Activated CD4-positive, alpha-beta memory T cell treated with anti-CD3 and anti-CD28 coated beads for 36 hours (primary cell): ENCODE results near the gene TNIK. TPM values are rescaled to one million over a fixed set of nuclear protein-coding genes. Genes with fewer than 3 reads are reported as not detected.
"Not testable (repeated sequence)": the region's sequence is repeated elsewhere in the genome, so short reads cannot be mapped to it uniquely, and the experiment has no call there.

ENCODE experiments used
- CTCF ChIA-PET: fragments of 350-600 bp; sonication (Branson Sonifier 250); formaldehyde crosslinking; loops from one replicate; lab custom pipeline; 2021; ENCODE audit warnings: antibody characterized with exemption, inconsistent platforms; lab: Charles Lee
- POLR2A ChIA-PET: fragments of 350-600 bp; sonication (Branson Sonifier 250); formaldehyde crosslinking; loops from one replicate; lab custom pipeline; 2021; ENCODE audit warnings: antibody characterized with exemption; lab: Charles Lee
- DNase-seq: peaks from one replicate; pipeline ENCODE4 v3.0.0-alpha.2; 2020
- H3K27ac Mint-ChIP-seq: one replicate; pipeline ENCODE4 v1.8.0; 2021; ENCODE audit warnings: mixed read lengths
- H3K27me3 Mint-ChIP-seq: one replicate; pipeline ENCODE4 v1.8.0; 2021; ENCODE audit warnings: mixed read lengths
- H3K36me3 Mint-ChIP-seq: one replicate; pipeline ENCODE4 v1.8.0; 2021; ENCODE audit warnings: mixed read lengths
- H3K4me1 Mint-ChIP-seq: one replicate; pipeline ENCODE4 v1.8.0; 2021; ENCODE audit warnings: low read depth, mixed read lengths
- H3K4me3 Mint-ChIP-seq: one replicate; pipeline ENCODE4 v1.8.0; 2021; ENCODE audit warnings: mild to moderate bottlenecking, mixed read lengths
- H3K9me3 Mint-ChIP-seq: one replicate; pipeline ENCODE4 v1.8.0; 2021; ENCODE audit warnings: mixed read lengths
- intact Hi-C: fragments of 100-400 bp; cut with micrococcal nuclease; formaldehyde crosslinking; loops from one replicate; pipeline ENCODE4 v1.15.1; 2023
- total RNA-seq, 2 experiments: library from RNA; stranded (reverse); gene quantifications; one replicate each; pipeline ENCODE4 v1.2.3, GENCODE V29; 2021

The TNIK gene
- total RNA-seq, 2 experiments from 2014 or later: 22.4 to 27.1 TPM

DNA sequence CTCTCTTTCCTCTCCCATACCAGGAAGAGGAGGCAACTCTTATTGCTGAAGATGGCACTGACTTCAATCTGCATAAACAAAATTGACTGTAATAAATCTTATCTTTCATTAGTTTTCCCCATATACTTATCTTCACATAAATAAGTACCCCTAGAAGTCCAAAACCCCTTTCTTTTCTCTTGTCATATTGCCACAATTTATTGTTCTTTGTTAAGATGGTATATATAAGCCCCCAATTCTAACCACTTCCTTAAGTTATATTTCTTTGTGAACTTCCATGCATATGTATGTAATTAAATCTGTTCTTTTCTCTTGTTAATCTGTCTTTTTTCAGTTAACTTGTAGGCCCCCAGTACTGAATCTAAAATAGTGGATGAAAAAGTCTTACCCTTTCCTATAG, 68.8 kb downstream of the TNIK start:
- no peak for DNase-seq
- peaks cover 33% of the 10 kb centered on the region for H3K4me1 Mint-ChIP-seq
- peaks cover 18% of the 10 kb centered on the region for H3K9me3 Mint-ChIP-seq
- H3K4me3 Mint-ChIP-seq: no peak overlapping the region
- no peak overlapping the region for H3K27ac Mint-ChIP-seq
- H3K27me3 Mint-ChIP-seq: no peaks in the 10 kb centered on the region
- intact Hi-C loops: no loop called here
- H3K36me3 Mint-ChIP-seq: peaks cover 19% of the 10 kb centered on the region
- ChIA-PET CTCF (no interaction called here), POLR2A (no interaction called here)

DNA sequence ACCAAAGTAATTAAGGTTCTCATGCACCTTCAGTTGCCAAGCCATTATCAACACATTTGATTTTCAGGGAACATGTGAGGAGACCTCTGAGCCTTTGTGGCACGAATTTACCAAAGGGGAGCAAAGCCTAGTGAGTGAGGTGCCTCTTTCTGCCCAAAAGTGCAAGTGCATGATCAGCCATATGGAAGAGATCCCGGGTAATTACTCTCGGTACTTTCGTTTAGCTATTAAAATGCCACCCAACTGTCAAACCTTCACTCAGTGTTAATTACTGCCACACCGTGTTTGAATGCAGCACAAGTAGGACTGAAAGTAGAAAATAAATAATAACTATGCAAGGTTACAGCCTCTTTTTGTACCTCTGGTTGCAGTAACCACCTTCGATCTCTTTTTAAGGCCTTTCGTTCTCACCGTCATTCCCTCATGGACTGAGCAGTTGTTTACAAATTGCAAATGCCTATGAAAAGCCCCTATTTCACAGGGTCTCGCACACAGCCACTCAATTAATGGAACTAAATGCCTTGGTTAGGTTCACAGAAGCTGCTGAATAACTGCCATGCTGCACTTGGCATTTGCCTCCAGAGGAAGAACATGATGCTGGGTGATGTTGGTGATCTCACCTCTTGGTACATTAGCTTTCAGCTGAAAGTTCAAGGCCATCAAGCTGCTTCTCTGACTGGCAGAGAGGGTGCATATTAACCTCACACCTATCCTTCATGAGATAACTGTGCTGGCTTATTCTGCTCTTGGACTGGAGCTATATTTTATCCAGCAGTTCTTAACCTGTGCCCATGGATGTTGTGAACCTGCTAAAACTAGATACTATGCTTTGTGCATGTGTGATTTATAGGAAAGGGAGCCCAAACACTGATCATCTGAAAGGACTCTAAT, 69.9 kb downstream of the TNIK start:
- H3K27ac Mint-ChIP-seq: no peak overlapping the region
- H3K9me3 Mint-ChIP-seq: peaks cover 18% of the 10 kb centered on the region
- no peak for DNase-seq
- peaks cover 32% of the 10 kb centered on the region for H3K4me1 Mint-ChIP-seq
- H3K27me3 Mint-ChIP-seq: no peaks in the 10 kb centered on the region
- ChIA-PET POLR2A (no interaction called here), CTCF (no interaction called here)
- peaks cover 19% of the 10 kb centered on the region for H3K36me3 Mint-ChIP-seq
- intact Hi-C loops: no loop called here
- no peak overlapping the region for H3K4me3 Mint-ChIP-seq

DNA sequence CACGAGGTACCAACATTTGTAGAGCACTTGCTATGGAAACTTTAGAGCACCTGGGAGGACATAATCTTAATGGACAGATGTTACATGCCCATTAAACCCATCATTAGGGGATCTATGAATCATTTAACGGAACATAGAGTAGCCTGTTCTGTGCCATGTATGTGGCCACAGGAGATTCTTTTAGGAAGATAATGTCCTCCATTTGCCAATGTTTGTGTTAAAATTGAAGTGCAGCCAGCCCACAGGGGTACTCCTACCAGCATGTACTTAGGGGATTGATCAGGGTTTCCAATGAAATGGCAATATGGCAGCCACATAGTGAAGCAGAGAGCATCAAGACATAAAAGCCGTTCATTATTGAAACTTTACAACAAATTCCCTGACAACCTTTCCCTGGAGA, 70.7 kb downstream of the TNIK start:
- intact Hi-C loops: no loop called here
- POLR2A ChIA-PET: no interaction called here
- Mint-ChIP-seq H3K4me1 (peaks cover 38% of the 10 kb centered on the region), H3K9me3 (peaks cover 18% of the 10 kb centered on the region), H3K27ac (no peak overlapping the region), H3K27me3 (no peaks in the 10 kb centered on the region), H3K4me3 (no peak overlapping the region), H3K36me3 (peaks cover 19% of the 10 kb centered on the region)
- CTCF ChIA-PET: no interaction called here
- DNase-seq: no peak

DNA sequence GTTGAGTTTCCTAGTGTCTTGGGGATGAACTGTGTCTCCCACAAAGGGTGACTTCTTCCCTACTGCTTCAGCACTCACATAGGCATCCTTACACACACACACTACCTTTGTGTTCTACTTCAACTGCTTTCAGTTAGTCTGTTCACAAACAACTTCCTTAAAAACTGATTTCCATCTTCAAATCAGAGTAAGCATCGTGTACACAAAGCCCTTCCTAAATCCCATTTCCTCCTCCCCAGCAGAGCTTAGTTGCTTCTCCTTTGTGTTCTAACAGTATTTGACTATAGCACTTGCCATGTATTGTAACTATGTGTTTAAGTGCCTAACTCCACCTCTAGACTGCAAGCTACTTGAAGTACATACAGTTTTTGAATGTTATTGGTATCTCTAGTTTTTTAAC, 71.7 kb downstream of the TNIK start:
- Mint-ChIP-seq H3K36me3 (peaks cover 16% of the 10 kb centered on the region), H3K27ac (no peak overlapping the region), H3K4me1 (peaks cover 47% of the 10 kb centered on the region), H3K27me3 (no peaks in the 10 kb centered on the region), H3K9me3 (peaks cover 18% of the 10 kb centered on the region), H3K4me3 (no peak overlapping the region)
- no peak for DNase-seq
- ChIA-PET CTCF (no interaction called here), POLR2A (no interaction called here)
- intact Hi-C loops: no loop called here

DNA sequence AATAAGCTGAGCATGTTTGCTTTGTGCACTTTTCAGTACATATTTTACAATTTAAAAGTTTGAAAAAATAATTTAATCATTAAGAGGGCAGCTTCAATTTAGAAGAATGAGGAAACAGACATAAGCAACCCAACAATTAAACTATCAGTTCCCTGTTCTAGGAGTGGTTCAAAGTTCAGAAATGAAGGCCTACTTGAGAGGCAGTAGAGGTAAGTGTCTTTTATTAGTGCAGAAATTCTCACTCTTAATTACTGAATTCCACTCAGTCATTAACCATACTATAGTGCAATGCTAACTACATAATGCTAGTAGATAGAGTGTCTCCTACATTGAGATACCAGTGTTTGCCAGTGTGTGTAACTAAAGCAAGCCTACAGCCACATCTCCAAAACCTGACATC, 73.1 kb downstream of the TNIK start:
- H3K4me1 Mint-ChIP-seq: peaks cover 54% of the 10 kb centered on the region

DNA sequence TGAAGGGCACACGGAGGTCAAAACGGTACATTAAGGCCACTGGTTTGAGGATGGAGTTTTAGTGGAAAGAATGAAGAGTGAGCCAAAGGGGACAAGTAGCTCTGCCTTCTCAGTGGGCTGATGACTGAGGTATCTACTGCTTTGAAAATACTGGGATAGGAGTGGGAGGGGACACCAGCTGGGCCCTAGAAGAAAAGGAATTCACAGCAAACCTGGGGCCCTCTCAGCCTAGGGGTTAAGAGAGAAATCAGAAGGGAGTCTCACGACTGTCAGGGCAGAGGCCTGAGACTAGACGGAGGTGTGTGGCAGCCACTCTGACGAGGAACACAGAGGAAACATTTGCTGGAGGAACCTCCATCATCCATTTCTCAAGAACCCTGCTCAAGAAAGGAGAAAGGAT, 75.1 kb downstream of the TNIK start:
- Mint-ChIP-seq H3K4me3 (no peak overlapping the region), H3K4me1 (peaks cover 62% of the 10 kb centered on the region), H3K27me3 (no peaks in the 10 kb centered on the region), H3K36me3 (no peaks in the 10 kb centered on the region), H3K27ac (no peak overlapping the region), H3K9me3 (no peaks in the 10 kb centered on the region)
- intact Hi-C loops: no loop called here
- DNase-seq: no peak
- CTCF ChIA-PET: no interaction called here
- POLR2A ChIA-PET: no interaction called here

More for the DNA sequence above, 73.1 kb downstream of the TNIK start:
- Mint-ChIP-seq H3K27ac (no peak overlapping the region), H3K36me3 (peaks cover 12% of the 10 kb centered on the region), H3K27me3 (no peaks in the 10 kb centered on the region), H3K4me3 (no peak overlapping the region), H3K9me3 (peaks cover 14% of the 10 kb centered on the region)
- ChIA-PET POLR2A (no interaction called here), CTCF (interaction anchor here (0.9 to 1.2 kb wide), 2 partner anchors 24 to 33 kb away, joined by 3 read pairs; no protein-coding TSS in a partner anchor)
- intact Hi-C loops: no loop called here
- DNase-seq: no peak

DNA sequence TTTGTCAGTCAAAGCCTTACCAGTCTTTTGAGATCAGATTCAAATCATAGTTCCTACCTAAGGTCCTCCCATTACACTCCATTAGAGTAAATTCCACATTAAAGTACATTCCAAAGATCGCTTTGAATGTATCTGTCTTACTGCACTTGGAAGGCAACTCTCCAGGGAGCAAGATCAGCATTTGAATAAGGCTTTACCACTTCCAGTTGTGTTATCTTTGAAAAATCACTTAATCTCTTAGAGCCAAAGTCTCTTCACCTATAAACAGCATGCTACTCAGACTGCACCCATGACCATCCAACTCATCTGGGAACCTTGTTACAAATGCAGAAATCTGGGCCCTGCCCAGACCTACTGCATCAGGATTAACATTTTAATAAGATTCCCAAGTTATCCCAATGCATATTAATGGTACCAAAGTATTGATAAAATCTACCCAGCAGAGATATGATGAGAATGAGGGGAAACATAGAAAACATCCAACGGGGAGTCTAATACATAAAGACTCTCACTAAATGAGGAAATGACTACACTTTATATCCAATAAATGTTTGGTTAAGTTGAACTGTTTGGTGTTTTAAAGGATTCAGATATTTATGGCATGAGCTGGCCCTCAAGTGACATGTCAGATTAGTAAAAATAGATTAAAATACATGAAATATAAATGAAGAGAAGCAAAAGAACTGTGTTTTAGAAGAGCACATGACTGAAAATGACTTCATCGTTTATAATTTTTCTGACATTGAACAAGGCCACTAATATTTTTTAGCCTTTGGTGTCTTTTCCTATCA, 75.9 kb downstream of the TNIK start:
- H3K4me1 Mint-ChIP-seq: peaks cover 61% of the 10 kb centered on the region

DNA sequence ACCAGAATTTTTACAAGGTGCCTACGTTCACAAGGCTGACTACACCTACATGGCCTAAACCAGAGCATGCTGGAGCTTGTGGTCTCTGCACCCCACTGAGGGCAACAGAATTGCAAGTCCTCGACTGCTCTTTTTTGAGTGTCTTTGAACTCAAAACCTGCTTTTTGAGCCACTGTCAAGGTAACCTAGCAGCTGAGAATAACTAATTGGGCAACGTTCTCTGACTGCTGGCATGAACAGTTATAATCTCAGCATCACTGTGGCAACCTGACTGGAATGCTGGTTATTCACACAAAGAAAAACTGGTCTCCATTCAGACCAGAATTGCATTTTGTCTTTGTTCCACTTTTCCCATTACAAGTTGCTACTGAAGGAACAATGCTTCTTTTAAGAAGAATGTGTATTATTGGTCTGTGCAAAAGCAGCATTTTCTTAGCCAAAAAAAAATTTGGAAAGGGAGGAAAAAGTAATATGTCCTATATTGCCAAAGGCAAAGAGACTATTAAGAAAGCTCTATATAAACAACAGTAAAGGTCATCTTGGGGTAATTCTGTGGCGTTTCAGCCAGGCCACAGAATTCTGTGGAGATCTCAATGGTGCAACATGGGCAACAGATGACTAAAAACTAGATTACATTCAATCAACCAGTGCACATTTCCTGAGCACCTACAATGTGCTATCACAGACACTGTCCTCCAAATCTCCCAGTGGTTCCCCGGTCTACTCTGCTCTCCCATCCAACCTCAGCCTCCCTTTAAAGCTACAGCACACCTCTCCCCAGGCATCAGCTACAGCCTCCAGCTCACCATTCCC, 76.8 kb downstream of the TNIK start:
- no peak for DNase-seq
- Mint-ChIP-seq H3K4me1 (peaks cover 59% of the 10 kb centered on the region), H3K27ac (no peak overlapping the region), H3K9me3 (no peaks in the 10 kb centered on the region), H3K27me3 (no peaks in the 10 kb centered on the region), H3K4me3 (no peak overlapping the region), H3K36me3 (no peaks in the 10 kb centered on the region)
- ChIA-PET POLR2A (no interaction called here), CTCF (no interaction called here)
- intact Hi-C loops: no loop called here

More for the DNA sequence above, 75.9 kb downstream of the TNIK start:
- ChIA-PET POLR2A (no interaction called here), CTCF (no interaction called here)
- intact Hi-C loops: no loop called here
- Mint-ChIP-seq H3K4me3 (no peak overlapping the region), H3K27me3 (no peaks in the 10 kb centered on the region), H3K36me3 (no peaks in the 10 kb centered on the region), H3K27ac (no peak overlapping the region), H3K9me3 (no peaks in the 10 kb centered on the region)
- DNase-seq: no peak

DNA sequence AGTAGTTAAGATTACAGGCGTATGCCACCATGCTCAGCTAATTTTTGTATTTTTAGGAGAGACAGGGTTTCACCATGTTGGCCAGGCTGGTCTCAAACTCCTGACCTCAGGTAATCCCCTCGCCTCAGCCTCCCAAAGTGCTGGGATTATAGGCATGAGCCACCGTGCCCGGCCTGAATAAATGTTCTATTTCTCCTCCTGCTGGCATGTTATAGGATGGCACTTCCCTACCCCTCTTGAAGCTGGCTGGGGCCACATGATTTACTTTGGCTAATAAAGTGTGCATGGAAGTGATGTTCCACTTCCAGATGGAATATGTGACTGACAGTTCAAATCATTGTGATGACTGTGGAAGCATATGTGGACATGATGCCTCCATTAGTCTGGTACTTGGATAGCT, 77.9 kb downstream of the TNIK start:
- POLR2A ChIA-PET, H3K27me3 Mint-ChIP-seq, H3K27ac Mint-ChIP-seq, H3K36me3 Mint-ChIP-seq, H3K9me3 Mint-ChIP-seq, intact Hi-C loops, CTCF ChIA-PET, DNase-seq, H3K4me3 Mint-ChIP-seq: not testable (repeated sequence)
- peaks cover 58% of the 10 kb centered on the region for H3K4me1 Mint-ChIP-seq

DNA sequence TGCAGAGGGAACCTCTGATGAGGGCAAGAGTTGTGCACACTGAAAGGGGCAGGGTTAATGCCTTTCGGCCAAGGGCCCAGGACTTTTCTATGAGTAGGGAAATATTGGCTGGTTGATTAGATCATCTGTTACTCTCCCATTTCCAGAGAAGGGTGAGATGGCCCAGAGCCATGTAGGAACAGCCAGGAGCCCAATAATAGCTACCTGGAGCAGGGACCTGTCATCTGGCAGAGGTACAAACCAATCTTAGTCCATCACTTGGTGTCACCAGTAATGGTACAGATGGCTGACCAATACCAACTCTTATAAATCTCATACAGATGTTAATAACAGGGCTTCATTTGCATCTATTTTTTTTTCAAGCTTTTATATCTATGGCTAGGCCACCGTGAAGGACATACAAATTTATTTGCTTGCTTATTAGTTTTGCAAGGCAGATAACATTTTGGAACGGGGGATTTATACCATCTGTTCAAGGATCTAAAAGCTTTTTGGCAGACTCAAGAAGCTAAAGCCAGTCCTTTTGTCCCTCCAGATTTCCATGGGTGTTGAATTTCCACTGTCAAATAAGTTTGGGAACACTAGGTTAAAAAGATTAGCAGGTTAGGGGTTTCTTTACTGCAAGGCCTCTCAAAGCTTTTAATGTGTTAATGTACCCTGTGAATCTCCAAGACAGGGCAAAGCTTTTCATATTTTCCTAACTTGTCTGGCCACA, 79.3 kb downstream of the TNIK start:
- intact Hi-C loops: no loop called here
- Mint-ChIP-seq H3K36me3 (no peaks in the 10 kb centered on the region), H3K4me3 (no peak overlapping the region), H3K4me1 (peaks cover 61% of the 10 kb centered on the region), H3K27me3 (no peaks in the 10 kb centered on the region), H3K27ac (no peak overlapping the region), H3K9me3 (no peaks in the 10 kb centered on the region)
- CTCF ChIA-PET: no interaction called here
- POLR2A ChIA-PET: no interaction called here
- DNase-seq: no peak

DNA sequence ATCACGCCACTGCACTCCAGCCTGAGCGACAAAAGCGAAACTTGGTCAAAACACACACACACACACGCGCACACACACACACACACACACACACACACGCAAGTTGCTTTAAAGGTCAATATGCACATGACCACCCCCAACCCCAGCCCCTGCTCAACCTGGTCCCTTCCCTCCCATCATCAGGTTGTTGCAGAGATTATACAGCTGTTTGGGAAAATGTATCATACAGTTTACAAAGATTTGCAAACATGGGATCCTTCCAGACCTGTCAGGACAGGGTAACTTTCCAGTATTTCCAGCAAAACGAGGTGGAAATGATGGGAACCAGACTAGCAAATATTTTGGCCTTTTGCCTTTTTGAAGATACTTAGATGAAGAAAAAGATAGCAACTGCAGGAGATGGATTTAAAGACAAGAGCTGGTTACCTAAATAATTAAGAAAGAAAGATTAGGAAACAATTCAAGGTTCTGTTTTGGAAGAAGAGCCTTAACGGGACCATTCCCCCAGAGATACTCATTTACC, 80.2 kb downstream of the TNIK start:
- Mint-ChIP-seq H3K4me3 (no peak overlapping the region), H3K36me3 (no peaks in the 10 kb centered on the region), H3K9me3 (no peaks in the 10 kb centered on the region), H3K4me1 (peaks cover 54% of the 10 kb centered on the region), H3K27me3 (no peaks in the 10 kb centered on the region), H3K27ac (no peak overlapping the region)
- intact Hi-C loops: no loop called here
- CTCF ChIA-PET: no interaction called here
- no peak for DNase-seq
- POLR2A ChIA-PET: no interaction called here
